Bronchial epithelial cell (primary cell): ENCODE measurements around the gene RAX. TPM values are rescaled to one million over a fixed set of nuclear protein-coding genes. Genes with fewer than 3 reads are reported as not detected.

Experiments used
- DNase-seq: peaks from one replicate; pipeline ENCODE4 v3.0.0-alpha.2; 2010; ENCODE audit warnings: low read depth
- FAIRE-seq: peaks from 2 replicates; lab custom pipeline; 2011; peaks lifted over from hg19 to GRCh38; lab: Jason Lieb, UNC
- H3K27me3 ChIP-seq: 2 replicates; pipeline ENCODE4 v1.5.1; 2011; ENCODE audit warnings: low read length; ENCODE audit not compliant: control insufficient read depth, insufficient read depth
- H3K36me3 ChIP-seq: 2 replicates; pipeline ENCODE4 v1.5.1; 2011; ENCODE audit warnings: low read length; ENCODE audit not compliant: control insufficient read depth, insufficient read depth
- H3K4me3 ChIP-seq: 2 replicates; pipeline ENCODE4 v1.5.1; 2011; ENCODE audit warnings: mild to moderate bottlenecking, low read depth, low read length, control low read depth
- CTCF ChIP-seq: IDR thresholded peaks from 2 replicates; pipeline ENCODE4 v1.5.1; 2011; ENCODE audit warnings: mild to moderate bottlenecking, moderate library complexity, low read length, control low read depth, inconsistent platforms; ENCODE audit not compliant: insufficient read depth, severe bottlenecking
- total RNA-seq: library from RNA; depleted of rRNA; stranded (reverse); fragments of >200 nt; gene quantifications from 2 replicates; pipeline ENCODE4 v1.2.1, GENCODE V29; 2014

Gene RAX
- total RNA-seq, 1 donor from 2014 or later = not detected

DNA sequence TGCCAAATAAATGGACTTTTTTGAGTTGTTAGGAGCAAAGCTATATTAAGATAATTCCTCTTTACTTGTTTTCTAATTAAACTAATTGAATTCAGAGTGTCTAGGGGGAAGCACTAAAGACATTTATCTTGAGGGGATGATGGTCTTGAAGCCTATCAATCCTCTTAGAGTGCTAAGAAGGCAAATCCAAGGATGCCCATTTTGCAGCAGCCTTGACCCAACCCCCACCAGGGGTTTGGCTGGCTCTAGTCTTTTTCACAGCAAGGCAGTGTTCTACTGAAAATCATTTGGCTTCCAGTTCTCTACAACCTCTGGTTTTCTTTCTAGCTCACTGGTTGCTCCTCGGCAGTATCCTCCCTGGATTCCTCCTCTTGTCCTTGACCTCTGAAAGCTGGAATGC lies 6.5 kb upstream of the RAX start:
- FAIRE-seq = no peak
- peaks cover 14% of the 10 kb centered on the region for H3K27me3 ChIP-seq
- no peak for TF ChIP-seq CTCF
- no peak for DNase-seq
- H3K4me3 ChIP-seq = no peak overlapping the region
- no peaks in the 10 kb centered on the region for H3K36me3 ChIP-seq

GRCh38 chr18:59279193-59279592 lies 5.9 kb upstream of the RAX start:
- Histone ChIP-seq H3K27me3 (peaks cover 20% of the 10 kb centered on the region), H3K4me3 (no peak overlapping the region), H3K36me3 (no peaks in the 10 kb centered on the region)
- no peak for FAIRE-seq
- TF ChIP-seq CTCF = no peak
- no peak for DNase-seq

- H3K27me3 ChIP-seq = peaks cover 24% of the 10 kb centered on the region
- TF ChIP-seq CTCF = no peak
- DNase-seq (no peak), FAIRE-seq (no peak)
- no peak overlapping the region for H3K4me3 ChIP-seq
- H3K36me3 ChIP-seq = no peaks in the 10 kb centered on the region
Measured at GRCh38 chr18:59278793-59279192, 5.5 kb upstream of the RAX start.

DNA sequence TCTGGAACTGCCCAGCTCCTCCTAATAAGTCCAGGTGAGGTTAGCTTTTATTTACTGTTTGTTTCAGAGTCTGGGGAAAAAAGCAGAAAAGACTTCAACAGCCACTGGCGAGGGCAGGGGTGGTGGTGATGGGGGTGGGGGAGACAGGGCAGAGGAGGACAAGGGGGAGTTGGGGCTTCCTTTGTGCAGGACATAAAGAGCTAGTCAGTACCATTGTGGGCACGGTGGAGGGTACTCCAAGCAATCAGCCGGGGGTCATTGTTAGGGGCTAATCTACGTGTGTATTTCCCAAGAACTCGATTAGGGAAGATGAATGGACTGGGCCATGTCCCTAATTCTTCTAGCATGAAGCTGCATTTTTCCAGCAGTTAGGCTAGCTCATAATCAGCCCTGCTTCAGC lies 2.8 kb upstream of the RAX start:
- no peak for FAIRE-seq
- DNase-seq = no peak
- Histone ChIP-seq H3K4me3 (no peak overlapping the region), H3K36me3 (no peaks in the 10 kb centered on the region), H3K27me3 (peaks cover 46% of the 10 kb centered on the region)
- TF ChIP-seq CTCF = no peak

DNA sequence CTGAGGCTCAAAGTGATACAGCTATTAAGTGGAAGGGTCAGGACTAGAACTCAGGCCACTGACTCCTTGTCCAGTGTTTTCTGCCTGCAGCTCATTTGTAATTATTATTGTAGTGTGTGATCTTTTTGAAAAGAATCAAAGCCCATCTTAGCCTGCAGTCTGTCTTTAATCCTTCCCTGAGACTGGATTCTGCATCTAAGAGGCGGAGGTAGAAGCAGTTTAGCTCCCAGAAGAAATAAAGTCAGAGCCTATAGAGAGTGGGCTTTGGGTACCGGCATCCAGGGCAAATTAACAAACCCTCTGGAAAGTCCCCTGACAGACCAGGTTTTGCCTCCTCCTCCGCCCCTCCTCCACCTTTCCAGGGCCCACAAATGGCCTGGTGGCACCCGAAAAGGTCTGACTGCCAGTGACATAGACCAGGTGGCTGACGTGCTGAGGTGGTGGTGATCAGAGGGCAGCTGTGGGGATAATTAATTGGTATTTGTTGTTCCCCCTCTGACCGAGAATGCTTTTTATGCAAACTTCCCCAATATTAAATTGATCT lies 2.2 kb upstream of the RAX start:
- Histone ChIP-seq H3K27me3 (peaks cover 52% of the 10 kb centered on the region), H3K36me3 (no peaks in the 10 kb centered on the region), H3K4me3 (no peak overlapping the region)
- no peak for DNase-seq
- no peak for FAIRE-seq
- no peak for TF ChIP-seq CTCF

DNA sequence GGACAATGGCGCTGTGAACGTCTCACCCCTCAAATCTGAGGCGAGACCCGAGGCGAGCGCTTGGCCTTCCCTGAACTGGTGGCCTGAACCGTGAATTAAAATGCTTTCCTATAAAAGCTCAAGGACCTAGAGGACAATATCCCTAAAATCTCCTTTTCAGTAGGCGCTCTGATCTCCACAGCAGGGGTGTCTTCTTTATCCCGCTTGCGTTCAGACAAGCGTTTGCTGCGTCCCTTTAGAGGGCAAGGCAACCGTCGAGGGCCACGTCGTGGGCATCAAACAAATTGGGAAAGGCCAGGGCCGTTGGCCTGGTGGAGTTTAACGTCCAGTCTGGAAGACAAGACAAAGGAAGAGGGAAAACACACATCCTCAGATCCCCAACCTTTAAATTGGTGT lies 1.3 kb upstream of the RAX start:
- FAIRE-seq (no peak), DNase-seq (no peak)
- H3K27me3 ChIP-seq = peaks cover 59% of the 10 kb centered on the region
- TF ChIP-seq CTCF = no peak
- no peak overlapping the region for H3K4me3 ChIP-seq
- H3K36me3 ChIP-seq = no peaks in the 10 kb centered on the region
